Transverse colon (tissue), 4 donors: ENCODE measurements around the gene THEM4. TPM values are rescaled to one million over a fixed set of nuclear protein-coding genes. Genes with fewer than 3 reads are reported as not detected.
"Not testable (repeated sequence)": the region's sequence is repeated elsewhere in the genome, so short reads cannot be mapped to it uniquely, and the experiment has no call there.

Experiments used
- DNase-seq: peaks from one replicate; pipeline ENCODE4 v3.0.0-alpha.2; 2019
- H3K27ac ChIP-seq, 4 donors: fragments of 200-600 bp; sonication (generic); 2 replicates each; pipeline ENCODE4 v1.5.1; 2016 to 2018; ENCODE audit warnings: inconsistent platforms in 4 of 4
- H3K27me3 ChIP-seq: fragments of 200-600 bp; sonication (generic); 2 replicates; pipeline ENCODE4 v1.5.1; 2017; ENCODE audit warnings: inconsistent platforms
- H3K36me3 ChIP-seq, 4 donors: fragments of 200-600 bp; sonication (generic); 2 replicates each; pipeline ENCODE4 v1.5.1; 2017 to 2019; ENCODE audit warnings: inconsistent platforms in 4 of 4
- H3K4me1 ChIP-seq, 4 donors: fragments of 200-600 bp; sonication (generic); 2 replicates each; pipeline ENCODE4 v1.5.1; 2017 to 2020; ENCODE audit warnings: inconsistent platforms in 4 of 4
- H3K4me3 ChIP-seq, 4 donors: fragments of 200-600 bp; sonication (generic); 1 replicate in 1 of 4; 2 replicates in 3 of 4; pipeline versions ENCODE4 v1.5.1 to v1.6.1; 2017 to 2019; ENCODE audit warnings: inconsistent platforms in 4 of 4
- H3K9me3 ChIP-seq, 2 donors: fragments of 200-600 bp; sonication (generic); 2 replicates each; pipeline ENCODE4 v1.5.1; 2017 to 2019; ENCODE audit warnings: inconsistent platforms in 2 of 2
- EP300 ChIP-seq: sonication (generic); formaldehyde crosslinking; IDR thresholded peaks from one replicate; pipeline ENCODE4 v1.6.1; 2017; ENCODE audit warnings: antibody characterized with exemption, low read depth
- POLR2A ChIP-seq: fragments of 450-650 bp; IDR thresholded peaks from one replicate; pipeline ENCODE4 v1.6.1; 2016; ENCODE audit warnings: antibody characterized with exemption, mild to moderate bottlenecking, moderate library complexity
- POLR2AphosphoS5 ChIP-seq, 3 donors: sonication (generic); formaldehyde crosslinking; IDR thresholded peaks; one replicate each; pipeline ENCODE4 v1.6.1; 2016; ENCODE audit warnings: antibody characterized with exemption in 3 of 3
- WGBS, 2 donors: methylation state at CpG; one replicate each; pipeline ENCODE4 v1.1.5; 2018; ENCODE audit warnings: low coverage in 1 of 2; 5-methylcytosine and 5-hydroxymethylcytosine counted together
- in situ Hi-C, 4 donors: fragments of 200-750 bp; cut with MboI; loops; one replicate each; pipeline versions ENCODE4 v1.15.0 to v1.15.1; 2017; ENCODE audit warnings: low sequenced_read_pairs in 3 of 4, low pct_ligation_motif_present in 1 of 4, low pct_unique_long_range_greater_than_20kb in 1 of 4
- intact Hi-C: fragments of 100-400 bp; cut with DNase I; formaldehyde crosslinking; loops from one replicate; pipeline ENCODE4 v1.15.1; 2023; ENCODE audit warnings: low total_unique reads
- total RNA-seq, 4 donors: library from RNA; depleted of rRNA; stranded (reverse); fragments of >200 nt; gene quantifications; one replicate each; pipeline ENCODE4 v1.1.0, GENCODE V29; 2016
- TF ChIP-seq, protein P1 (sequence below), 5 experiments: fragments of 200-600 bp in 3 of 5; fragments of 450-650 bp in 2 of 5; sonication (generic) in 3 of 5; IDR thresholded peaks; 1 replicate in 2 of 5; 2 replicates in 3 of 5; pipeline ENCODE4 v1.5.1; 2016 to 2017; ENCODE audit warnings: antibody characterized with exemption in 5 of 5, inconsistent platforms in 3 of 5, mild to moderate bottlenecking in 2 of 5, moderate library complexity in 1 of 5

The THEM4 gene
- total RNA-seq, 4 donors from 2014 or later: 4.6 to 21.8 (median 9.5) TPM

DNA sequence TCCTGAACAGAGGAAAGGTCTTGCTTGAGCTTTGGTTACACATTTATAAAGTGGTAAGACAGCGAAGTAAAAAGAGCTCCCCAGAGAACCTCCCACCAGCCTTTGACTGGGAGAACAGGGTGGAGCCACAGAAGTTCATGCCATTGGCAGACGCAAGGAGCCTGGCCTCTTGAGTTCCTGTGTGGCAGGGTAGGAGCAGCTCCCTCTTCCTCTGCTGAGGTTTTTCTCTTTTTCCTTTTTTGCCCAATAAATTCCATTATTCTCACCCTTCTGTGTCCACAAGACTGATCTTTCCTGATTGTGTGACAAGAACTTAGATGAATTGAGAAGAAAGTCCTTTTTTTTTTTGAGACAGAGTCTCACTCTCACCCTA lies 4.3 kb downstream of the THEM4 start:
- 57 to 64% methylated on average over 1 to 2 of the region's 2 CpGs for WGBS, 2 donors
- in situ Hi-C loops (loop anchor here in 2 of 4 donors (25.0 kb wide), 1 partner anchor 107 kb away; no protein-coding TSS in a partner anchor), intact Hi-C loops (no loop called here)
- peaks cover 0 to 21% (median 6%) of the 10 kb centered on the region in 4 donors for H3K4me1 ChIP-seq
- no peaks in the 10 kb centered on the region for H3K27me3 ChIP-seq
- H3K27ac ChIP-seq: no peak overlapping the region
- peaks cover 6 to 11% of the 10 kb centered on the region in 2 donors for H3K9me3 ChIP-seq
- no peak overlapping the region for H3K4me3 ChIP-seq
- TF ChIP-seq POLR2A (no peak), POLR2AphosphoS5 (IDR thresholded peaks at IDR 0.05) (no peak), EP300 (no peak)
- TF ChIP-seq, protein P1, sequence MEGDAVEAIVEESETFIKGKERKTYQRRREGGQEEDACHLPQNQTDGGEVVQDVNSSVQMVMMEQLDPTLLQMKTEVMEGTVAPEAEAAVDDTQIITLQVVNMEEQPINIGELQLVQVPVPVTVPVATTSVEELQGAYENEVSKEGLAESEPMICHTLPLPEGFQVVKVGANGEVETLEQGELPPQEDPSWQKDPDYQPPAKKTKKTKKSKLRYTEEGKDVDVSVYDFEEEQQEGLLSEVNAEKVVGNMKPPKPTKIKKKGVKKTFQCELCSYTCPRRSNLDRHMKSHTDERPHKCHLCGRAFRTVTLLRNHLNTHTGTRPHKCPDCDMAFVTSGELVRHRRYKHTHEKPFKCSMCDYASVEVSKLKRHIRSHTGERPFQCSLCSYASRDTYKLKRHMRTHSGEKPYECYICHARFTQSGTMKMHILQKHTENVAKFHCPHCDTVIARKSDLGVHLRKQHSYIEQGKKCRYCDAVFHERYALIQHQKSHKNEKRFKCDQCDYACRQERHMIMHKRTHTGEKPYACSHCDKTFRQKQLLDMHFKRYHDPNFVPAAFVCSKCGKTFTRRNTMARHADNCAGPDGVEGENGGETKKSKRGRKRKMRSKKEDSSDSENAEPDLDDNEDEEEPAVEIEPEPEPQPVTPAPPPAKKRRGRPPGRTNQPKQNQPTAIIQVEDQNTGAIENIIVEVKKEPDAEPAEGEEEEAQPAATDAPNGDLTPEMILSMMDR (IDR thresholded peaks at IDR 0.05): no peak
- DNase-seq: no peak
- H3K36me3 ChIP-seq: no peaks in the 10 kb centered on the region

GRCh38 chr1:151902858-151903257 lies 6.5 kb downstream of the THEM4 start:
- intact Hi-C loops (no loop called here), in situ Hi-C loops (loop anchor here in 2 of 4 donors (25.0 kb wide), 1 partner anchor 109 kb away; no protein-coding TSS in a partner anchor)
- 73 to 85% methylated on average over 2 of the region's 2 CpGs for WGBS, 2 donors
- DNase-seq: no peak
- no peaks in the 10 kb centered on the region for H3K36me3 ChIP-seq
- TF ChIP-seq POLR2A (no peak), POLR2AphosphoS5 (IDR thresholded peaks at IDR 0.05) (no peak), EP300 (no peak)
- TF ChIP-seq, protein P1 (IDR thresholded peaks at IDR 0.05): no peak
- no peaks in the 10 kb centered on the region for H3K27me3 ChIP-seq
- H3K4me3 ChIP-seq: no peak overlapping the region
- no peak overlapping the region for H3K27ac ChIP-seq
- peaks cover 0 to 14% (median 5%) of the 10 kb centered on the region in 4 donors for H3K4me1 ChIP-seq
- H3K9me3 ChIP-seq: peaks cover 7 to 11% of the 10 kb centered on the region in 2 donors

DNA sequence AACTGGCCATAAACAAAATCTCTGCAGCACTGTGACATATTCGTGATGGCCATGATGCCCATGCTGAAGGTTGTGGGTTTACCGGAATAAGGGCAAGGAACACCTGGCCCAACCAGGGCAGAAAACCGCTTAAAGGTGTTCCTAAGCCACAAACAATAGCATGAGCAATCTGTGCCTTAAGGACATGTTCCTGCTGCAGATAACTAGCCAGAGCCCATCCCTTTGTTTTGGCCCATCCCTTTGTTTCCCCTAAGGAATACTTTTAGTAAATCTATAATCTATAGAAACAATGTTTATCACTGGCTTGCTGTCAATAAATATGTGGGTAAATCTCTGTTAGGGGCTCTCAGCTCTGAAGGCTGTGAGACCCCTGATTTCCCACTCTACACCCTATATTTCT lies 8.5 kb downstream of the THEM4 start:
- H3K36me3 ChIP-seq, intact Hi-C loops, H3K4me3 ChIP-seq, H3K9me3 ChIP-seq, DNase-seq, H3K27ac ChIP-seq, H3K27me3 ChIP-seq: not testable (repeated sequence)
- WGBS, 2 donors: 97% methylated on average over 3 of the region's 3 CpGs; no CpG with 5 or more reads in 1 of the 2 donors
- in situ Hi-C loops: loop anchor here in 2 of 4 donors (25.0 kb wide), 1 partner anchor 111 kb away; no protein-coding TSS in a partner anchor
- peaks cover 0 to 11% (median 5%) of the 10 kb centered on the region in 4 donors for H3K4me1 ChIP-seq

- 62% methylated on average over 2 of the region's 2 CpGs; no CpG with 5 or more reads in 1 of the 2 donors for WGBS, 2 donors
- no peak for TF ChIP-seq POLR2AphosphoS5 (IDR thresholded peaks at IDR 0.05)
- TF ChIP-seq, protein P1 (IDR thresholded peaks at IDR 0.05): no peak
- no peak for TF ChIP-seq EP300
- no peak for TF ChIP-seq POLR2A
- peaks cover 0 to 8% (median 4%) of the 10 kb centered on the region in 4 donors for H3K4me1 ChIP-seq
- H3K9me3 ChIP-seq: peaks cover 7 to 8% of the 10 kb centered on the region in 2 donors
- no peak overlapping the region for H3K4me3 ChIP-seq
- peak; percentile 36 for DNase-seq
- H3K27me3 ChIP-seq: no peaks in the 10 kb centered on the region
- H3K27ac ChIP-seq: peak overlapping the region in 3 of 4 donors; percentile 6 to 21 (median 18)
- in situ Hi-C loops (no loop called here), intact Hi-C loops (no loop called here)
- peaks cover 0 to 3% (median 0%) of the 10 kb centered on the region in 4 donors for H3K36me3 ChIP-seq
Observed at GRCh38 chr1:151898519-151898991, 10.8 kb downstream of the THEM4 start.
